Keratinocyte (primary cell): ENCODE measurements around the gene DPH1. TPM values are rescaled to one million over a fixed set of nuclear protein-coding genes. Genes with fewer than 3 reads are reported as not detected.

Experiments
- DNase-seq: peaks from one replicate; pipeline ENCODE4 v3.0.0-alpha.2; 2011; ENCODE audit warnings: low read depth, missing footprints, low spot score
- FAIRE-seq: peaks from 2 replicates; lab custom pipeline; 2011; peaks lifted over from hg19 to GRCh38; lab: Jason Lieb, UNC
- H2AFZ ChIP-seq: 2 replicates; pipeline ENCODE4 v1.6.0; 2012; ENCODE audit warnings: low read length, control low read depth, inconsistent platforms; ENCODE audit not compliant: control insufficient read depth
- H3K27ac ChIP-seq: 2 replicates; pipeline ENCODE4 v1.5.1; 2011; ENCODE audit warnings: low read length; ENCODE audit not compliant: control insufficient read depth, insufficient read depth
- H3K27me3 ChIP-seq: 3 replicates; pipeline ENCODE4 v1.6.0; 2011; ENCODE audit warnings: low read length; ENCODE audit not compliant: control insufficient read depth, insufficient read depth; ENCODE audit errors: extremely low read depth
- H3K36me3 ChIP-seq, 2 experiments: 2 replicates in 1 of 2; 3 replicates in 1 of 2; pipeline ENCODE4 v1.5.1; 2011; ENCODE audit warnings: low read length in 2 of 2, mild to moderate bottlenecking in 1 of 2; ENCODE audit not compliant: control insufficient read depth in 2 of 2, insufficient read depth in 2 of 2; ENCODE audit errors: extremely low read depth in 1 of 2
- H3K4me1 ChIP-seq: 3 replicates; pipeline ENCODE4 v1.5.1; 2011; ENCODE audit warnings: low read length; ENCODE audit not compliant: control insufficient read depth, insufficient read depth; ENCODE audit errors: extremely low read depth
- H3K4me2 ChIP-seq: 3 replicates; pipeline ENCODE4 v1.6.0; 2011; ENCODE audit warnings: low read depth, low read length; ENCODE audit not compliant: control insufficient read depth, insufficient read depth; ENCODE audit errors: extremely low read depth
- H3K4me3 ChIP-seq, 3 experiments: fragments of 200-600 bp in 1 of 3; sonication (generic) in 1 of 3; 2 replicates in 2 of 3; 3 replicates in 1 of 3; pipeline ENCODE4 v1.5.1; 2011 to 2016; ENCODE audit warnings: low read length in 3 of 3, mild to moderate bottlenecking in 3 of 3, control low read depth in 2 of 3, inconsistent platforms in 1 of 3, low read depth in 1 of 3, mixed read lengths in 1 of 3, mixed run types in 1 of 3, moderate library complexity in 1 of 3; ENCODE audit not compliant: control insufficient read depth in 2 of 3, insufficient read depth in 2 of 3; ENCODE audit errors: extremely low read depth in 1 of 3
- H3K79me2 ChIP-seq: 2 replicates; pipeline ENCODE4 v1.6.0; 2012; ENCODE audit warnings: low read length; ENCODE audit not compliant: control insufficient read depth, insufficient read depth
- H3K9ac ChIP-seq: 3 replicates; pipeline ENCODE4 v1.6.0; 2011; ENCODE audit warnings: low read length; ENCODE audit not compliant: control insufficient read depth, insufficient read depth; ENCODE audit errors: extremely low read depth
- H3K9me1 ChIP-seq: 3 replicates; pipeline ENCODE4 v1.6.0; 2011; ENCODE audit warnings: low read length; ENCODE audit not compliant: control insufficient read depth, insufficient read depth; ENCODE audit errors: extremely low read depth
- H3K9me3 ChIP-seq: 2 replicates; pipeline ENCODE4 v1.5.1; 2012; ENCODE audit warnings: low read depth, low read length; ENCODE audit not compliant: control insufficient read depth
- H4K20me1 ChIP-seq: 3 replicates; pipeline ENCODE4 v1.6.0; 2011; ENCODE audit warnings: low read length; ENCODE audit not compliant: control insufficient read depth, insufficient read depth; ENCODE audit errors: extremely low read depth
- EZH2 ChIP-seq: IDR thresholded peaks from one replicate; pipeline ENCODE4 v1.6.1; 2012; ENCODE audit warnings: inconsistent platforms, mild to moderate bottlenecking, low read length, moderate library complexity
- dilution Hi-C: fragments of 300-500 bp; cut with MboI; formaldehyde crosslinking; loops from one replicate; pipeline ENCODE4 v1.7.0; 2020; ENCODE audit warnings: low sequenced_read_pairs; ENCODE audit not compliant: extremely low pct_ligation_motif_present
- polyA plus RNA-seq, 5 experiments: library from polyadenylated mRNA; depleted of rRNA in 3 of 5; stranded (reverse) in 3 of 5; stranded (forward) in 1 of 5; unstranded in 1 of 5; fragments of >200 nt; gene quantifications; 1 replicate in 1 of 5; 2 replicates in 3 of 5; 3 replicates in 1 of 5; pipeline versions ENCODE4 v1.2.1 to v1.2.3, GENCODE V29; 2011 to 2012; ENCODE audit warnings: missing spikeins in 2 of 5, low read depth in 1 of 5, low replicate concordance in 1 of 5
- TF ChIP-seq, protein P1 (sequence below), 3 experiments: IDR thresholded peaks in 1 of 3; conservative IDR thresholded peaks in 1 of 3; optimal IDR thresholded peaks in 1 of 3; 2 replicates in 2 of 3; 3 replicates in 1 of 3; pipeline versions ENCODE3 to v1.5.1; 2011; ENCODE audit warnings: low read length in 3 of 3, mild to moderate bottlenecking in 3 of 3, moderate library complexity in 2 of 3, control low read depth in 1 of 3, inconsistent platforms in 1 of 3; ENCODE audit not compliant: insufficient read depth in 2 of 3; ENCODE audit errors: extremely low read depth in 1 of 3

Gene DPH1
- polyA plus RNA-seq, 1 donor (not counting 4 experiments of a cell fraction or from before 2014, with no cell fraction given) = 18.9 TPM

DNA sequence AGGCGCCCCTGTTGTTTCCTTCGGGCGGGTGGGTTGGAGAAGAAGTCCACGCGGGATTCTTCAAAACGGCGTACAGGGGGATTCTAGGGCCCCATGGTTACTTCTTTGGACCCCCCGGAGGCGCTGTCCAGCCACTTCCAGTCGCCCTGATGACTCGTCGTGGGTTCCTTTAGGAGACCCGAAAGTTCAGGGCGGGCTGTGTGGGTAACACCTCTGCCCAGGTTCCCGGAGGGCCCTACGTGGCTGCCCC, 24.2 kb downstream of the DPH1 start:
- Histone ChIP-seq H3K9ac (peak overlapping the region; percentile 28), H3K4me2 (peak overlapping the region; percentile 78), H4K20me1 (peaks cover 9% of the 10 kb centered on the region), H3K4me1 (peaks cover 16% of the 10 kb centered on the region), H3K36me3 (no peaks in the 10 kb centered on the region), H2AFZ (no peak overlapping the region), H3K9me3 (no peaks in the 10 kb centered on the region), H3K27ac (no peak overlapping the region), H3K9me1 (no peaks in the 10 kb centered on the region), H3K4me3 (peak overlapping the region; percentile 33 to 70 (median 63)), H3K27me3 (peaks cover 15% of the 10 kb centered on the region), H3K79me2 (peaks cover 5% of the 10 kb centered on the region)
- FAIRE-seq = no peak
- dilution Hi-C loops = no loop called here
- DNase-seq = no peak
- TF ChIP-seq, protein P1, sequence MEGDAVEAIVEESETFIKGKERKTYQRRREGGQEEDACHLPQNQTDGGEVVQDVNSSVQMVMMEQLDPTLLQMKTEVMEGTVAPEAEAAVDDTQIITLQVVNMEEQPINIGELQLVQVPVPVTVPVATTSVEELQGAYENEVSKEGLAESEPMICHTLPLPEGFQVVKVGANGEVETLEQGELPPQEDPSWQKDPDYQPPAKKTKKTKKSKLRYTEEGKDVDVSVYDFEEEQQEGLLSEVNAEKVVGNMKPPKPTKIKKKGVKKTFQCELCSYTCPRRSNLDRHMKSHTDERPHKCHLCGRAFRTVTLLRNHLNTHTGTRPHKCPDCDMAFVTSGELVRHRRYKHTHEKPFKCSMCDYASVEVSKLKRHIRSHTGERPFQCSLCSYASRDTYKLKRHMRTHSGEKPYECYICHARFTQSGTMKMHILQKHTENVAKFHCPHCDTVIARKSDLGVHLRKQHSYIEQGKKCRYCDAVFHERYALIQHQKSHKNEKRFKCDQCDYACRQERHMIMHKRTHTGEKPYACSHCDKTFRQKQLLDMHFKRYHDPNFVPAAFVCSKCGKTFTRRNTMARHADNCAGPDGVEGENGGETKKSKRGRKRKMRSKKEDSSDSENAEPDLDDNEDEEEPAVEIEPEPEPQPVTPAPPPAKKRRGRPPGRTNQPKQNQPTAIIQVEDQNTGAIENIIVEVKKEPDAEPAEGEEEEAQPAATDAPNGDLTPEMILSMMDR (optimal IDR thresholded peaks at IDR 0.05 in 1 of 3, IDR thresholded peaks at IDR 0.05 in 1 of 3, conservative IDR thresholded peaks at IDR 0.05 in 1 of 3; ENCODE audit: extremely low read depth in 1 of 3, insufficient read depth in 2 of 3, low read length in 3 of 3) = no peak
- TF ChIP-seq EZH2 = no peak

DNA sequence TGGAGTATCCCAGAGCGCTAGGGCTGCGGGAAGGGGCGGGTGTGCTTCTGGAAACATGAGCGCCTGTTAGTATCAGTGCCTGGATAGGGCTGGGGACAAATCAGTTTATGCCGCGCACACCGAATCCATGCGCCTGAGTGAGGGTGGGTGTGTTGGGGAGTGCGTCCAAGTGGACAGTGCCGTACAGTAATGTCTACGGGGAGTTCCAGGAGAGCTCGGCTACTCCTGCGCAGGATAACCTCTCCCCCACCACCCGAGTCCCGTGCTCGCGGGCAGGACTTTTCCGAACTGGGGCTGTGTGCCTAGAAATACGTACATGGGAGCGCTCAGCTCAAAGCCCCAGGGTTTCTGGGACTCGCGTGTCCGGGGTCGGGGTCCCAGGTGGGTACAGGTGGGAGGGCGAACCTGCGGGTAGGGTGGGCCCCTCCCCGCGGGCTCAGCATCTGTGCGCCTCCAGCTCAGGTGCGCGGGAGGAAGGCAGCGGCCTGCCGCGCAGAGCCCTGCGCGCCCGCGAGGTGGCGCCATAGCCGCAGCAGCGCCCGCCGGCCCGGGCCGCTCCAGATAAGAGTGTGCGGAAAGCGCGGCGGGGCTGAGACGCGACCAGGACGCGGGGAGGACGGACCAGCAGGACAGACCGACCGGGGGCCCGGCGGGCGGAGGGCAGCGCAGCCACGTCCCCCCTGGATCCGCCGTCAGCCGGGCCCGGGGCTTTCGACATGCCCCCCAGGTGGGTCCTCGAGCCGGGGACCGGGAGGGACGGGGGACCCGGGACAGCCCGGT, 24.7 kb downstream of the DPH1 start, which contains the start of gene HIC1:
Gene HIC1 (plus strand): TSS at position 592 of the 780 bp plus-strand sequence. CDS start 1,588 bp downstream, outside the sequence.
- Histone ChIP-seq H4K20me1 (peaks cover 9% of the 10 kb centered on the region), H3K27ac (peak within 1 kb of the TSS; percentile 4), H3K4me3 (peak within 1 kb of the TSS; percentile 43 to 70 (median 63)), H3K79me2 (peaks cover 5% of the 10 kb centered on the region), H2AFZ (peak within 1 kb of the TSS; percentile 30), H3K9ac (peak within 1 kb of the TSS; percentile 56), H3K4me2 (peak within 1 kb of the TSS; percentile 78), H3K27me3 (peaks cover 15% of the 10 kb centered on the region), H3K9me3 (no peaks in the 10 kb centered on the region), H3K36me3 (no peaks in the 10 kb centered on the region), H3K4me1 (peaks cover 14% of the 10 kb centered on the region), H3K9me1 (no peaks in the 10 kb centered on the region)
- dilution Hi-C loops = no loop called here
- TF ChIP-seq EZH2 = no peak
- TF ChIP-seq, protein P1 (optimal IDR thresholded peaks at IDR 0.05 in 1 of 3, IDR thresholded peaks at IDR 0.05 in 1 of 3, conservative IDR thresholded peaks at IDR 0.05 in 1 of 3; ENCODE audit: extremely low read depth in 1 of 3, insufficient read depth in 2 of 3, low read length in 3 of 3) = peak; percentile 59 to 86 (median 73)
- DNase-seq (no peak), FAIRE-seq (no peak)
